T-cell (primary cell): ENCODE measurements around the gene S1PR2. TPM values are rescaled to one million over a fixed set of nuclear protein-coding genes. Genes with fewer than 3 reads are reported as not detected.

ENCODE experiments used
- ATAC-seq, 4 experiments: fragments of 200-7000 bp in 3 of 4; fragments of 150-1000 bp in 1 of 4; cut with Tn5 transposase; replicated peaks in 1 of 4; 1 replicate in 3 of 4; 2 replicates in 1 of 4; pipeline ENCODE4 v1.10.0; 2021; ENCODE audit warnings: moderate library complexity in 3 of 4, mild to moderate bottlenecking in 2 of 4, moderate number of reproducible peaks in 1 of 4
- CTCF ChIA-PET, 2 donors: fragments of 300-600 bp; sonication (Branson Sonifier 250); formaldehyde crosslinking; loops; one replicate each; lab custom pipeline; 2022; ENCODE audit warnings: antibody characterized with exemption in 2 of 2; lab: Charles Lee
- POLR2A ChIA-PET, 2 donors: fragments of 300-600 bp; sonication (Branson Sonifier 250); formaldehyde crosslinking; loops; one replicate each; lab custom pipeline; 2022; ENCODE audit warnings: antibody characterized with exemption in 2 of 2; lab: Charles Lee
- DNase-seq, 35 experiments: peaks; one replicate each; pipeline versions ENCODE4 v3.0.0 to v3.0.0-alpha.2; 2013 to 2023
- H3K27ac ChIP-seq: one replicate; pipeline ENCODE4 v1.5.1; 2013; ENCODE audit warnings: low read length
- H3K27me3 ChIP-seq, 2 experiments: replicated peaks in 1 of 2; 1 replicate in 1 of 2; 2 replicates in 1 of 2; pipeline versions ENCODE4 v1.6.1 to v1.7.0; 2013; ENCODE audit warnings: low read length in 1 of 2, mixed read lengths in 1 of 2; ENCODE audit not compliant: control insufficient read depth in 2 of 2, insufficient read depth in 2 of 2; ENCODE audit errors: extremely low read depth in 1 of 2
- H3K36me3 ChIP-seq, 2 donors: 1 replicate in 1 of 2; 2 replicates in 1 of 2; pipeline versions ENCODE4 v1.6.1 to v1.7.0; 2013; ENCODE audit warnings: low read length in 1 of 2; ENCODE audit not compliant: control insufficient read depth in 2 of 2, insufficient read depth in 1 of 2; ENCODE audit errors: extremely low read depth in 1 of 2
- H3K4me1 ChIP-seq, 2 experiments: 1 replicate in 1 of 2; 2 replicates in 1 of 2; pipeline versions ENCODE4 v1.6.1 to v1.7.0; 2013; ENCODE audit warnings: low read length in 2 of 2, mixed read lengths in 1 of 2; ENCODE audit not compliant: insufficient read depth in 2 of 2, control insufficient read depth in 1 of 2; ENCODE audit errors: extremely low read depth in 1 of 2
- H3K4me3 ChIP-seq, 2 donors: 1 replicate in 1 of 2; 2 replicates in 1 of 2; pipeline versions ENCODE4 v1.5.1 to v1.7.0; 2013; ENCODE audit warnings: mild to moderate bottlenecking in 2 of 2, low read length in 1 of 2, moderate library complexity in 1 of 2; ENCODE audit not compliant: control insufficient read depth in 1 of 2; ENCODE audit errors: extremely low read depth in 1 of 2
- H3K9me3 ChIP-seq: 2 replicates; pipeline ENCODE4 v1.7.0; 2013
- H3K27ac Mint-ChIP-seq, 2 donors: one replicate each; pipeline ENCODE4 v1.8.0; 2020 to 2021; ENCODE audit warnings: mild to moderate bottlenecking in 2 of 2, mixed read lengths in 2 of 2
- H3K27me3 Mint-ChIP-seq, 2 donors: one replicate each; pipeline ENCODE4 v1.8.0; 2021 to 2022; ENCODE audit warnings: mixed read lengths in 2 of 2
- H3K36me3 Mint-ChIP-seq: one replicate; pipeline ENCODE4 v1.8.0; 2021; ENCODE audit warnings: mixed read lengths
- H3K4me1 Mint-ChIP-seq, 3 donors: one replicate each; pipeline ENCODE4 v1.8.0; 2020 to 2022; ENCODE audit warnings: mixed read lengths in 3 of 3, mild to moderate bottlenecking in 1 of 3
- H3K4me3 Mint-ChIP-seq, 3 donors: one replicate each; pipeline ENCODE4 v1.8.0; 2020 to 2022; ENCODE audit warnings: mild to moderate bottlenecking in 3 of 3, mixed read lengths in 3 of 3, moderate library complexity in 3 of 3
- H3K9me3 Mint-ChIP-seq, 3 donors: one replicate each; pipeline ENCODE4 v1.8.0; 2020 to 2022; ENCODE audit warnings: mixed read lengths in 3 of 3
- whole genome bisulfite sequencing: methylation state at CpG from one replicate; pipeline ENCODE4 v1.1.5; 2013; ENCODE audit warnings: missing lambda C conversion rate; ENCODE audit not compliant: insufficient coverage; 5-methylcytosine and 5-hydroxymethylcytosine counted together
- total RNA-seq, 35 experiments: library from RNA in 6 of 35; stranded (reverse) in 6 of 35; fragments of 120-200 nt in 1 of 35; gene quantifications; one replicate each; pipeline versions ENCODE4 v1.2.1 to v1.2.4 and lab custom pipeline; 2013 to 2026

The S1PR2 gene
- total RNA-seq, 5 donors from 2014 or later (not counting 1 experiment from before 2014, with no cell fraction given): 6.2 to 11.4 (median 9.8) TPM

- ChIA-PET POLR2A (interaction anchor here (0.5 to 0.6 kb wide), 3 partner anchors 9 to 211 kb away, joined by 3 to 4 read pairs (median 3); no protein-coding TSS in a partner anchor), CTCF (interaction anchor here in 1 of 2 donors (0.6 kb wide), 1 partner anchor 267 kb away, joined by 6 read pairs; no protein-coding TSS in a partner anchor)
- ATAC-seq (no peak), DNase-seq (no peak)
- Mint-ChIP-seq H3K27ac (no peak overlapping the region), H3K9me3 (no peaks in the 10 kb centered on the region), H3K4me1 (peaks cover 0 to 10% (median 6%) of the 10 kb centered on the region in 3 donors), H3K27me3 (no peaks in the 10 kb centered on the region), H3K36me3 (no peaks in the 10 kb centered on the region), H3K4me3 (no peak overlapping the region)
- Histone ChIP-seq H3K27ac (no peak overlapping the region), H3K4me3 (no peak overlapping the region), H3K27me3 (no peaks in the 10 kb centered on the region), H3K36me3 (no peaks in the 10 kb centered on the region), H3K9me3 (no peaks in the 10 kb centered on the region), H3K4me1 (peaks cover 0 to 5% of the 10 kb centered on the region in 2 experiments)
- 90% methylated on average over 6 of the region's 9 CpGs for WGBS
These were observed 14.0 kb downstream of the S1PR2 start for GRCh38 chr19:10217085-10217484.

GRCh38 chr19:10214784-10215183 is 16.3 kb downstream of the S1PR2 start:
- ATAC-seq: no peak
- Histone ChIP-seq H3K9me3 (no peaks in the 10 kb centered on the region), H3K27me3 (no peaks in the 10 kb centered on the region), H3K4me1 (peaks cover 0 to 2% of the 10 kb centered on the region in 2 experiments), H3K4me3 (no peak overlapping the region), H3K27ac (no peak overlapping the region), H3K36me3 (no peaks in the 10 kb centered on the region)
- Mint-ChIP-seq H3K4me3 (no peak overlapping the region), H3K36me3 (no peaks in the 10 kb centered on the region), H3K4me1 (peaks cover 0 to 5% (median 5%) of the 10 kb centered on the region in 3 donors), H3K9me3 (no peaks in the 10 kb centered on the region), H3K27ac (no peak overlapping the region), H3K27me3 (no peaks in the 10 kb centered on the region)
- CTCF ChIA-PET: interaction anchor here in 1 of 2 donors (0.7 kb wide), 1 partner anchor 188 kb away, joined by 4 read pairs; no protein-coding TSS in a partner anchor
- no CpG with 5 or more reads among the region's 5 CpGs for WGBS
- POLR2A ChIA-PET: interaction anchor here in 1 of 2 donors (0.7 kb wide), 1 partner anchor 701 kb away, joined by 5 read pairs; no protein-coding TSS in a partner anchor
- DNase-seq: no peak

- peaks cover 0 to 3% (median 0%) of the 10 kb centered on the region in 3 donors for H3K4me1 Mint-ChIP-seq
- no peaks in the 10 kb centered on the region for H3K27me3 ChIP-seq
- 100% methylated on average over 6 of the region's 6 CpGs for WGBS
- H3K4me1 ChIP-seq: no peaks in the 10 kb centered on the region
- no peak overlapping the region for H3K27ac ChIP-seq
- no peaks in the 10 kb centered on the region for H3K36me3 ChIP-seq
- POLR2A ChIA-PET: interaction anchor here in 1 of 2 donors (0.5 kb wide), 1 partner anchor 96 kb away, joined by 4 read pairs; no protein-coding TSS in a partner anchor
- no peak overlapping the region for H3K27ac Mint-ChIP-seq
- H3K9me3 Mint-ChIP-seq: peaks cover 0 to 8% (median 3%) of the 10 kb centered on the region in 3 donors
- H3K4me3 ChIP-seq: no peak overlapping the region
- no peaks in the 10 kb centered on the region for H3K9me3 ChIP-seq
- H3K27me3 Mint-ChIP-seq: no peaks in the 10 kb centered on the region
- no peak overlapping the region for H3K4me3 Mint-ChIP-seq
- ATAC-seq: no peak
- no peak for DNase-seq
- CTCF ChIA-PET: no interaction called here
- peaks cover 6% of the 10 kb centered on the region for H3K36me3 Mint-ChIP-seq
These were observed 19.4 kb downstream of the S1PR2 start for GRCh38 chr19:10211691-10212090.

- Mint-ChIP-seq H3K4me1 (peaks cover 0 to 4% (median 0%) of the 10 kb centered on the region in 3 donors), H3K4me3 (no peak overlapping the region), H3K9me3 (peaks cover 0 to 8% (median 3%) of the 10 kb centered on the region in 3 donors), H3K27ac (no peak overlapping the region), H3K27me3 (no peaks in the 10 kb centered on the region), H3K36me3 (peaks cover 7% of the 10 kb centered on the region)
- H3K27me3 ChIP-seq: no peaks in the 10 kb centered on the region
- CTCF ChIA-PET: no interaction called here
- H3K36me3 ChIP-seq: no peaks in the 10 kb centered on the region
- no peak overlapping the region for H3K27ac ChIP-seq
- H3K4me1 ChIP-seq: no peaks in the 10 kb centered on the region
- POLR2A ChIA-PET: no interaction called here
- 80% methylated on average over 1 of the region's 4 CpGs for WGBS
- DNase-seq (no peak), ATAC-seq (no peak)
- H3K9me3 ChIP-seq: no peaks in the 10 kb centered on the region
- H3K4me3 ChIP-seq: no peak overlapping the region
These were observed 20.1 kb downstream of the S1PR2 start for GRCh38 chr19:10211061-10211460.

- POLR2A ChIA-PET: interaction anchor here in 1 of 2 donors (0.7 kb wide), 1 partner anchor 263 kb away, joined by 5 read pairs; no protein-coding TSS in a partner anchor
- H3K4me1 Mint-ChIP-seq: peaks cover 0 to 4% (median 0%) of the 10 kb centered on the region in 3 donors
These were observed 21.8 kb downstream of the S1PR2 start for GRCh38 chr19:10209315-10209714.

GRCh38 chr19:10207026-10207425 is 24.1 kb downstream of the S1PR2 start:
- Mint-ChIP-seq H3K9me3 (peaks cover 0 to 8% (median 3%) of the 10 kb centered on the region in 3 donors), H3K27ac (no peak overlapping the region), H3K4me3 (no peak overlapping the region), H3K27me3 (no peaks in the 10 kb centered on the region), H3K4me1 (peaks cover 0 to 4% (median 0%) of the 10 kb centered on the region in 3 donors), H3K36me3 (peaks cover 7% of the 10 kb centered on the region)
- ChIA-PET CTCF (no interaction called here), POLR2A (no interaction called here)
- Histone ChIP-seq H3K4me3 (no peak overlapping the region), H3K36me3 (no peaks in the 10 kb centered on the region), H3K27me3 (no peaks in the 10 kb centered on the region), H3K4me1 (no peaks in the 10 kb centered on the region), H3K27ac (no peak overlapping the region), H3K9me3 (no peaks in the 10 kb centered on the region)
- no peak for DNase-seq
- no peak for ATAC-seq
- 100% methylated on average over 1 of the region's 1 CpG for WGBS

More at GRCh38 chr19:10209315-10209714, 21.8 kb downstream of the S1PR2 start:
- no peak overlapping the region for H3K27ac ChIP-seq
- H3K36me3 ChIP-seq: no peaks in the 10 kb centered on the region
- WGBS: 44% methylated on average over 2 of the region's 4 CpGs
- ATAC-seq (no peak), DNase-seq (no peak)
- Mint-ChIP-seq H3K27ac (no peak overlapping the region), H3K9me3 (peaks cover 0 to 8% (median 3%) of the 10 kb centered on the region in 3 donors), H3K4me3 (no peak overlapping the region), H3K27me3 (no peaks in the 10 kb centered on the region), H3K36me3 (peaks cover 7% of the 10 kb centered on the region)
- no peaks in the 10 kb centered on the region for H3K27me3 ChIP-seq
- no peaks in the 10 kb centered on the region for H3K9me3 ChIP-seq
- CTCF ChIA-PET: no interaction called here
- no peaks in the 10 kb centered on the region for H3K4me1 ChIP-seq
- H3K4me3 ChIP-seq: no peak overlapping the region
